Ovary (tissue), 3 donors: Measurements from ENCODE around the gene S100PBP.

Experiments used
- CTCF ChIP-seq, 3 donors: fragments of 450-650 bp in 2 of 3; fragments of 200-600 bp in 1 of 3; IDR thresholded peaks; one replicate each; pipeline versions ENCODE4 v1.5.1 to v1.8.0; 2016 to 2022; ENCODE audit warnings: antibody characterized with exemption in 3 of 3, mild to moderate bottlenecking in 1 of 3
- EP300 ChIP-seq: sonication (generic); formaldehyde crosslinking; IDR thresholded peaks from one replicate; pipeline ENCODE4 v1.6.1; 2017; ENCODE audit warnings: antibody characterized with exemption
- POLR2A ChIP-seq: fragments of 450-650 bp; IDR thresholded peaks from one replicate; pipeline ENCODE4 v1.6.1; 2017; ENCODE audit warnings: antibody characterized with exemption, mild to moderate bottlenecking, moderate library complexity
- donor health status: DM: no; HTN: no; CAD: no.

- TF ChIP-seq CTCF (IDR thresholded peaks at IDR 0.05) (no peak), POLR2A (no peak), EP300 (no peak)
These were observed 82.3 kb downstream of the S100PBP start for GRCh38 chr1:32899586-32900296.
